Naive thymus-derived CD4-positive, alpha-beta T cell (primary cell): ENCODE results near the gene PHTF1. TPM values are rescaled to one million over a fixed set of nuclear protein-coding genes. Genes with fewer than 3 reads are reported as not detected.
"Not testable (repeated sequence)": the region's sequence is repeated elsewhere in the genome, so short reads cannot be mapped to it uniquely, and the experiment has no call there.

ENCODE experiments used
- ATAC-seq: fragments of 150-1000 bp; cut with Tn5 transposase; 2 replicates; pipeline ENCODE4 v1.10.0; 2021; ENCODE audit warnings: mild to moderate bottlenecking, moderate library complexity
- CTCF ChIA-PET: fragments of 350-600 bp; sonication (Branson Sonifier 250); formaldehyde crosslinking; loops from one replicate; lab custom pipeline; 2021; ENCODE audit warnings: antibody characterized with exemption; lab: Charles Lee
- POLR2A ChIA-PET: fragments of 350-600 bp; sonication (Branson Sonifier 250); formaldehyde crosslinking; loops from one replicate; lab custom pipeline; 2021; ENCODE audit warnings: antibody characterized with exemption, inconsistent platforms; lab: Charles Lee
- DNase-seq, 9 donors: peaks; one replicate each; pipeline versions ENCODE4 v3.0.0 to v3.0.0-alpha.2; 2020 to 2022; ENCODE audit warnings: mixed read lengths in 1 of 9
- H3K27ac ChIP-seq: one replicate; pipeline ENCODE4 v1.7.0; 2013; ENCODE audit warnings: mild to moderate bottlenecking, low read depth, low read length, moderate library complexity
- H3K27me3 ChIP-seq, 2 donors: one replicate each; pipeline ENCODE4 v1.7.0; 2013; ENCODE audit warnings: low read length in 2 of 2, mild to moderate bottlenecking in 2 of 2, moderate library complexity in 2 of 2; ENCODE audit not compliant: control insufficient read depth in 2 of 2, insufficient read depth in 2 of 2
- H3K36me3 ChIP-seq, 3 experiments: 1 replicate in 2 of 3; 2 replicates in 1 of 3; pipeline ENCODE4 v1.7.0; 2013; ENCODE audit warnings: low read length in 3 of 3, mild to moderate bottlenecking in 3 of 3, moderate library complexity in 1 of 3; ENCODE audit not compliant: insufficient read depth in 3 of 3, control insufficient read depth in 2 of 3
- H3K4me1 ChIP-seq, 2 donors: one replicate each; pipeline ENCODE4 v1.7.0; 2013; ENCODE audit warnings: low read length in 2 of 2, mild to moderate bottlenecking in 2 of 2, moderate library complexity in 1 of 2; ENCODE audit not compliant: control insufficient read depth in 2 of 2, insufficient read depth in 2 of 2
- H3K4me3 ChIP-seq: 2 replicates; pipeline ENCODE4 v1.7.0; 2013; ENCODE audit warnings: mild to moderate bottlenecking, low read length
- H3K9me3 ChIP-seq, 3 experiments: 1 replicate in 2 of 3; 2 replicates in 1 of 3; pipeline ENCODE4 v1.7.0; 2013; ENCODE audit warnings: low read length in 3 of 3; ENCODE audit not compliant: control insufficient read depth in 2 of 3
- H3K27ac Mint-ChIP-seq, 9 donors: one replicate each; pipeline ENCODE4 v1.8.0; 2020 to 2022; ENCODE audit warnings: mixed read lengths in 9 of 9, mild to moderate bottlenecking in 8 of 9, moderate library complexity in 5 of 9, inconsistent platforms in 2 of 9
- H3K27me3 Mint-ChIP-seq, 5 donors: one replicate each; pipeline ENCODE4 v1.8.0; 2021 to 2022; ENCODE audit warnings: mixed read lengths in 5 of 5, mild to moderate bottlenecking in 1 of 5
- H3K36me3 Mint-ChIP-seq, 5 donors: one replicate each; pipeline ENCODE4 v1.8.0; 2020 to 2022; ENCODE audit warnings: mixed read lengths in 5 of 5, mild to moderate bottlenecking in 3 of 5, inconsistent platforms in 1 of 5
- H3K4me1 Mint-ChIP-seq, 7 donors: one replicate each; pipeline ENCODE4 v1.8.0; 2020 to 2022; ENCODE audit warnings: mixed read lengths in 7 of 7, mild to moderate bottlenecking in 3 of 7, inconsistent platforms in 1 of 7
- H3K4me3 Mint-ChIP-seq, 10 donors: one replicate each; pipeline ENCODE4 v1.8.0; 2020 to 2022; ENCODE audit warnings: mild to moderate bottlenecking in 10 of 10, mixed read lengths in 10 of 10, moderate library complexity in 6 of 10, inconsistent platforms in 2 of 10
- H3K9me3 Mint-ChIP-seq, 11 donors: one replicate each; pipeline ENCODE4 v1.8.0; 2020 to 2022; ENCODE audit warnings: mixed read lengths in 11 of 11, mild to moderate bottlenecking in 4 of 11, inconsistent platforms in 1 of 11, moderate library complexity in 1 of 11
- intact Hi-C, 2 donors: fragments of 100-400 bp; cut with micrococcal nuclease; formaldehyde crosslinking; loops; one replicate each; pipeline ENCODE4 v1.15.1; 2023
- polyA plus RNA-seq, 2 donors: library from polyadenylated mRNA; unstranded; fragments of 300-500 nt; fragmentation: Illumina TruSeq; gene quantifications; one replicate each; pipeline ENCODE4 v1.2.3, GENCODE V29; 2021
- total RNA-seq, 6 experiments: library from RNA in 5 of 6; stranded (reverse) in 5 of 6; gene quantifications; 1 replicate in 5 of 6; 2 replicates in 1 of 6; pipeline ENCODE4 v1.2.3 and lab custom pipeline; 2021 to 2026

The PHTF1 gene
- total and polyA plus RNA-seq, 7 experiments from 2014 or later: 1.4 to 21.0 (median 2.5) TPM

DNA sequence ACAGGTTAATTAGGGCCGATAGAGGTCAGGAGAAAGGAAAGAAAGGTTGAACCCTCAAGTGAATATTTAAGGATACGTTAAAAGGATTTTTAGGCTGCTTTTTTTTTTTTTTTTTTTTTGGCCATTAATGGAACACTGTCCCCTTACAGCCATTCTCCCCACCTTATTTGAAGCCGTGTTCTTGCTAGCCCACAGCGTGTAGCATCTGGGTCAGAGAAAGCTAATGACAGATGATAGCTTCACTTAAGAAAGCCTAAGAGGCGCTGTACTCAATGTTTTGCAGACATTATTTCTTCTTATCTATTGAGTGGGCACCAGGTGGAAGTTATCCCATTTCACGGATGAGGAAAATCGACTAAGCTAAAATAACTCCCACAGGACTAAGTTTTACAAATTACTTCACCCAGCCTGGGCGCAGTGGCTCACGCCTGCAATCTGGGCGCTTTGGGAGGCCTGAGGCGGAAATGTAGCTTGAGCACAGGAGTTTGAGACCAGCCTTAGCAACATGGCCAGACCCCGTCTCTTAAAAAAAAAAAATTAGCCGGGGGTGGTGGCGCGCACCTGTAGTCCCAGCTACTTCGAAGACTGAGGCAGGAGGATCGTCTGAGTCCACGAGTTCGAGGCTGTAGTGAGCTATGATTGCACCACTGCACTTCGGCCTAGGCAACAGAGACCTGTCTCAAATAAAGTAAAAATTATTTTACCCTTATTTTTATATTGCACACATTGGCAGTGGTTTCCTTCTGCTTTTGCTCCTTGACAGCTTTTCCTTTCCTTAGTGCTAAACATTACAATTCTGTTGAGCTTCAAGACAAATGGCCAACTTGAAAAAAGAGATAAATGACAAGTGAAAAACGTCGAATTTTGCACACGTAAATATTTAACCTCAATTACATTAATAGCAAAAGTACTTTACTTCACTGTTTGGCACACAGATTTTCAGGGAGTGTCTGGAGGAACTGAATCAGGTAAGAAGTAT, 1.1 kb upstream of the PHTF1 start:
- peaks cover 0 to 35% (median 24%) of the 10 kb centered on the region in 7 donors for H3K4me1 Mint-ChIP-seq
- Histone ChIP-seq H3K4me3 (peak overlapping the region; percentile 81), H3K36me3 (peaks cover under 1 to 8% (median 4%) of the 10 kb centered on the region in 3 experiments), H3K27me3 (no peaks in the 10 kb centered on the region), H3K4me1 (peaks cover 0 to 16% of the 10 kb centered on the region in 2 donors), H3K9me3 (no peaks in the 10 kb centered on the region), H3K27ac (peak overlapping the region; percentile 74)
- H3K9me3 Mint-ChIP-seq: peaks cover 0 to 2% (median 0%) of the 10 kb centered on the region in 11 donors
- H3K27ac Mint-ChIP-seq: peak overlapping the region; percentile 66 to 96 (median 90)
- peaks cover 0 to 19% (median 2%) of the 10 kb centered on the region in 5 donors for H3K36me3 Mint-ChIP-seq
- CTCF ChIA-PET: interaction anchor here (1.0 to 1.5 kb wide), 3 partner anchors 11 to 28 kb away, joined by 3 to 5 read pairs (median 4); no protein-coding TSS in a partner anchor
- DNase-seq (no peak), ATAC-seq (no peak)
- POLR2A ChIA-PET: interaction anchor here (0.6 to 3.3 kb wide), 9 partner anchors 11 to 203 kb away, joined by 3 to 31 read pairs (median 3); partner anchors contain the start of gene RSBN1
- H3K4me3 Mint-ChIP-seq: peak overlapping the region; percentile 91 to 97 (median 93)
- no peaks in the 10 kb centered on the region for H3K27me3 Mint-ChIP-seq
- intact Hi-C loops: no loop called here

DNA sequence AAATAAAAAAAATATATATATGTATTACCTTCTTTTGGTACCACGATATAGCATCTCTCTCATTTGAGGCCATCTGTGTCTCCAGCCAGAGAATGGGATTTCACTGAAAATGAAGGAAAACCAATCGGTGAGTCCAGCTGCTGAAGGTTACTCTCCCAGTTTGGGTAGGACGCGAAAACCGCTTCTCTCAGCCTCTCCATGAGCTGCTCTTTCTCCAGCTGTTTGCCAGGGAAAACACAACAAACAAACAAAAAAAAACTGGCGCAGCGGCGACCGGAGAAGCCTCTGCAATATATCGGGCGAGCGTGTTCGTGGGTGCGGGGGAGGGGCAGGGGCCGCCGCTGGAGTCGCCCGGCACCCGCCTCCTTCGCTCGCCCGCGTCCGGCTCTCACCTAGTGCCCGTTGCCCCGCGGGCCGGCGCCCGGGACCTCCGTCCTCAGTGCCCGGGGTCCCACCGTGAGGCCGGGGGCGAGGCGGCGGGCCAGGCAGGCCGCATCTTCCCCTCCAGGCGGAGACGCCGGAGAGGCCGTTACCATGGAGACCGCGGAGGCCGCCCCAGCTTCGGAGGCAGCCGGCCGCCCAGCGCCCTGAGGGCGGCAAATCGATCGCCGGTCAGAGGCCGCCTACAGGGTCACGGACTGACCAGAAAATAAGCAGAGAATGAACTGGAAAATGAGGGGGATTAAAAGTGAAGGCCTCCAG, 504 bp downstream of the PHTF1 start:
- Mint-ChIP-seq H3K9me3 (peaks cover 0 to 2% (median 0%) of the 10 kb centered on the region in 11 donors), H3K27ac (peak overlapping the region; percentile 25 to 96 (median 88)), H3K4me1 (peaks cover 0 to 36% (median 22%) of the 10 kb centered on the region in 7 donors), H3K4me3 (peak overlapping the region; percentile 91 to 97 (median 93)), H3K36me3 (peaks cover 0 to 11% (median 0%) of the 10 kb centered on the region in 5 donors), H3K27me3 (no peaks in the 10 kb centered on the region)
- intact Hi-C loops: loop anchor here (1.0 to 5.0 kb wide), 10 partner anchors 25 to 1044 kb away; partner anchors contain the start of genes MAGI3 (in 2 of the 2), AP4B1 (in 1 of the 2), DCLRE1B (in 1 of the 2) and LRIG2 (in 1 of the 2)
- H3K27me3 ChIP-seq: no peaks in the 10 kb centered on the region
- H3K9me3 ChIP-seq: no peaks in the 10 kb centered on the region
- DNase-seq (peak; percentile 41 to 73 (median 52)), ATAC-seq (peak; percentile 64)
- peak overlapping the region; percentile 74 for H3K27ac ChIP-seq
- ChIA-PET CTCF (interaction anchor here (0.6 to 1.4 kb wide), 5 partner anchors 23 to 1228 kb away, joined by 3 to 5 read pairs (median 3); no protein-coding TSS in a partner anchor), POLR2A (interaction anchor here (0.6 to 3.3 kb wide), 7 partner anchors 23 to 698 kb away, joined by 3 to 31 read pairs (median 7); partner anchors contain the start of genes AP4B1, HIPK1 and RSBN1)
- H3K4me1 ChIP-seq: peaks cover 0 to 16% of the 10 kb centered on the region in 2 donors
- peak overlapping the region; percentile 81 for H3K4me3 ChIP-seq
- peaks cover 0 to 4% (median 0%) of the 10 kb centered on the region in 3 experiments for H3K36me3 ChIP-seq

DNA sequence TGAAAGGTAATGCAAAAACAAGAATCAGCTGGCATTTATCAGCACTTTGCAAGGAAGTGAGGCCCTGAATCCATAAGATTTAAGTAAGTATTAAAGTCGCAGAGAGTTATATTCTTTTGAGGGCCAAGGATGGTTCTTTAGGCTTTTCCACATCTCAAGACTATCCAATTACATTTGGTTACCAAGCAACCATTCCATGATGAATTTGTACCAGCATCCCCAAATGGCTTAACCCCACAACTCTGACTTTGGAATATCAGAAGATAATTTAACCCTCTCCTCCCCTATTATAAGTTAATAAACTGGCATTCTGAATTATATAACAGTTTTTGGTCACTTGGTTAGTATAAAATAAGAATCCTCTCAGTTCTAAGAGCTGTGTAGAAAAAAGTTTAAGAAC, 2.8 kb downstream of the PHTF1 start:
- H3K9me3 ChIP-seq: no peaks in the 10 kb centered on the region
- Mint-ChIP-seq H3K36me3 (peaks cover 0 to 12% (median 0%) of the 10 kb centered on the region in 5 donors), H3K27ac (no peak overlapping the region), H3K27me3 (no peaks in the 10 kb centered on the region), H3K9me3 (no peaks in the 10 kb centered on the region), H3K4me1 (peaks cover 0 to 39% (median 22%) of the 10 kb centered on the region in 7 donors), H3K4me3 (peak overlapping the region in 1 of 10 donors; percentile 91)
- ATAC-seq (no peak), DNase-seq (no peak)
- no peak overlapping the region for H3K4me3 ChIP-seq
- peaks cover 0 to 16% of the 10 kb centered on the region in 2 donors for H3K4me1 ChIP-seq
- CTCF ChIA-PET: no interaction called here
- no peaks in the 10 kb centered on the region for H3K27me3 ChIP-seq
- POLR2A ChIA-PET: interaction anchor here (1.0 kb wide), 1 partner anchor 367 kb away, joined by 3 read pairs; no protein-coding TSS in a partner anchor
- H3K36me3 ChIP-seq: peaks cover 0 to 4% (median 0%) of the 10 kb centered on the region in 3 experiments
- H3K27ac ChIP-seq: no peak overlapping the region
- intact Hi-C loops: loop anchor here (5.0 kb wide), 3 partner anchors 191 to 684 kb away; partner anchors contain the start of genes LRIG2 (in 1 of the 2) and MAGI3 (in 1 of the 2)

- DNase-seq, H3K36me3 ChIP-seq, H3K4me3 ChIP-seq, intact Hi-C loops, H3K27ac ChIP-seq, H3K27me3 Mint-ChIP-seq, H3K27me3 ChIP-seq, H3K9me3 ChIP-seq, CTCF ChIA-PET, H3K27ac Mint-ChIP-seq, H3K4me3 Mint-ChIP-seq, ATAC-seq, H3K9me3 Mint-ChIP-seq: not testable (repeated sequence)
- peaks cover 0 to 15% (median 0%) of the 10 kb centered on the region in 5 donors for H3K36me3 Mint-ChIP-seq
- H3K4me1 ChIP-seq: peaks cover 0 to 12% of the 10 kb centered on the region in 2 donors
- peaks cover 0 to 32% (median 15%) of the 10 kb centered on the region in 7 donors for H3K4me1 Mint-ChIP-seq
- POLR2A ChIA-PET: interaction anchor here (0.6 to 0.7 kb wide), 2 partner anchors 10 to 59 kb away, joined by 3 read pairs; partner anchors contain the start of gene RSBN1
Observed at GRCh38 chr1:113753333-113753732, 6.0 kb downstream of the PHTF1 start.

DNA sequence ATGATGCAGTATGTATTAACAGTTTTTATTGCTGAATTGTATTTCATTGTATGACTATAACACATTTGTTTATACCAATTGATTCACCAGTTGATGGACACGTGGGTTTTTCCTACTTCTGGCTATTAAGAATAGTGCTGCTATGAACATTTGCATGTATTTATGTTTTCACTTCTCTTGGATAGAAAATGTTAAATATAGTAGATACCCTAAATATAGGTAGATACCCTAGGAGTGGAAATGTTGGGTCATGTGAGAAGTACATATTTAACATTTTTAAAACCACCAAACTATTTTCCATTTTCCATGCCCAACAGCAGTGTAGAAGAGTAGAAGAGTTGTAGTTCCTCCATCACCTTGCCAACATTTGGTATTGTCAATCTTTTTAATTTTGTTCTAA, 7.8 kb downstream of the PHTF1 start:
- Mint-ChIP-seq H3K9me3 (no peaks in the 10 kb centered on the region), H3K36me3 (peaks cover 0 to 16% (median 0%) of the 10 kb centered on the region in 5 donors), H3K4me3 (no peak overlapping the region), H3K27me3 (no peaks in the 10 kb centered on the region), H3K27ac (no peak overlapping the region), H3K4me1 (peaks cover 0 to 17% (median 6%) of the 10 kb centered on the region in 7 donors)
- H3K27ac ChIP-seq: no peak overlapping the region
- H3K4me3 ChIP-seq: no peak overlapping the region
- POLR2A ChIA-PET: no interaction called here
- no peaks in the 10 kb centered on the region for H3K9me3 ChIP-seq
- CTCF ChIA-PET: no interaction called here
- H3K4me1 ChIP-seq: peaks cover 0 to 4% of the 10 kb centered on the region in 2 donors
- intact Hi-C loops: no loop called here
- ATAC-seq (no peak), DNase-seq (no peak)
- no peaks in the 10 kb centered on the region for H3K36me3 ChIP-seq
- no peaks in the 10 kb centered on the region for H3K27me3 ChIP-seq

DNA sequence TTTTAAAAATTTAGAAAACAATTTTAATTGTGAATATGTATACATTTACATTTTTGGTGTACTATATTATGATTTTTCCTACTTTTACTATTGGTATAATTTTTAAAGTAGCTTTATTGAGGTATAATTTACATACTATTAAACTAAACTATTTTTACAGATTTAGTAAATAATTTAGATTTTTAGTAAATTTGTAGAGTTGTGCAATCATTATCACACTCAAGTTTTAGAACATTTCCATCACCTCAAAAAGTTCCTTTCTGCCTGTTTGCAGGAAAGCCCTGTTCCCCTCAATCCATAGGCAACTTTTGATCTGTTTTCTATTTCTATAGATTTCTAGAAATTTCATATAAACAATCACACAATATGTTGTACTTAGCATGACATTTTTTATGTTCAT, 8.2 kb downstream of the PHTF1 start:
- Histone ChIP-seq H3K9me3 (no peaks in the 10 kb centered on the region), H3K27ac (no peak overlapping the region), H3K4me1 (peaks cover 0 to under 1% of the 10 kb centered on the region in 2 donors), H3K27me3 (no peaks in the 10 kb centered on the region), H3K4me3 (no peak overlapping the region), H3K36me3 (no peaks in the 10 kb centered on the region)
- peaks cover 0 to 16% (median 0%) of the 10 kb centered on the region in 5 donors for H3K36me3 Mint-ChIP-seq
- H3K9me3 Mint-ChIP-seq: no peaks in the 10 kb centered on the region
- ChIA-PET POLR2A (no interaction called here), CTCF (no interaction called here)
- DNase-seq (no peak), ATAC-seq (no peak)
- no peak overlapping the region for H3K27ac Mint-ChIP-seq
- H3K4me3 Mint-ChIP-seq: no peak overlapping the region
- intact Hi-C loops: no loop called here
- H3K27me3 Mint-ChIP-seq: no peaks in the 10 kb centered on the region
- peaks cover 0 to 13% (median 3%) of the 10 kb centered on the region in 7 donors for H3K4me1 Mint-ChIP-seq
